ENCODE measurements around the gene SOX5.

The SOX5 gene

DNA sequence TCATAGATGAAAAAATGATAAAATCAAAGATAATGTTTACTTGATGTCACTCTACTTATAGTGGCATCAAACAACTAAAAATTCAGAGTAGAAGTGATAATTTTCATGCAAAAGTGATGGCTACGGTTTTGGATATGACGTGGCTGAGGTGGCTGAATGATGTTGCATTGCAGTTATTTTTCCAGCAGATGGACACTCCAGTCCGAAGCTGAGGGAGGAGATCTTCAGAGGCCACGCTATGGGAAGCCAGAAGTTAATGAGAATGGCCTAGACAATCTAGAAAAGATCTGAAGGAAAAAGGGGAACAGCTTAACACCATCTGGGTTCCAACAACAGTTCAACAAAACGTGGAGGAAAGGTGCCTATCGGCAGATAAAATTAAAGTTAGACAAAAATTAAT is 279.8 kb downstream of the SOX5 start:
- no peak for DNase-seq

DNA sequence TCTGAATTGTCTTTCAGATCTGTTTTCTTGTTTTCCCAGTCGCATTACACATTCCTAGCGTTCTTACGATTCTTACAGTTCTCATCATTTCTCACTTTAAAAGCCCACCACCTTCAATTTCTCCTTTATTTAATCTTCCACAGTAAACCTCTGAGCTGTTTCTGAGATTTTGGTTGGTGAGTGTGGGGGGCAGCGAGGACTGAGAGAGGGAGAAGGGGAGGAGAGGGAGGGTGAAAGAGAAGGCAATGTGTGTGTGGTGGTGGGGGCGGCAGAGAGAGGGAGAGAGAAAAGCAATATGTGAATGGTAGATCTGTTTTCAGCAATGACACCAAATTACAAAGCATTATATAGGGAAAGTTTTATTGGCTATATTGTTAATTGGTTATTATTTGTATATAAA is 282.6 kb downstream of the SOX5 start:
- no peak for DNase-seq

DNA sequence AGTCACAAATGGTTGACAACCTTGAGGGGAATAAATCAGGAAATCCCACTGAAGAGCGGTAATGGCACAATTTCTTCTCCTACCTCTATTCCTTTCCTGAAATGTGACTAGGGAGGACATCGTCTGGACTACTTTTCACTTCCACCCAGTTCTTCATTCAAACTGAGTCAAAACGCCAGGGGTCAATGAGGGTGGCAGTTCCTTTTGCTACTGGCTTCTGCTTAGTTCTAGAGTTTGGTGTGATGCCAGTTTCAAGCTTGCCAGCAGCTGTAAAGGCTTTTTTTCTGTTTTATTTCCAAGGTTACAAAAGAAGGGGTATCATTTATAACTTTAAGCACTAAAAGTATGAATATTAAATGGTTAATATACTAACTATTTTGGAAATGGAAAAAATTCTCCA is 286.5 kb downstream of the SOX5 start:
- DNase-seq: no peak

DNA sequence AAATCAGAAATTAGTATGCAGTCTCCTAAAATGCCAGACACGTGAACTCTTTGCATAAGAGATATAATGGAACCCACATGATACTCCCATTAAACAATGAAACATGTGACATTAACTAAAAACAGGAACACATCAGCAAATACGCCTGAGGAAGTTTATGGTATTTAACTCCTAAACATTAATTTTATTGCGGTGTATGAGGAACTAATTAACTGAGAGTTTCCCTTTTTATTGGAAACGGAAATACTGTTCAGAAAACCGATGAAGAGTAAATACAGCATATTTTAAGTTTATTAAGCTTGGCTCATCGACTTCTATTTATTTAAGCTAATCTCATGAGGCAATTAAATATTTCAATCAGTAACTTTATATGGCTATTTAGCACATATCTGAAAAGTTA is 290.3 kb downstream of the SOX5 start:
- DNase-seq: no peak

- DNase-seq: no peak
Observed at GRCh38 chr12:23657598-23657997, 291.9 kb downstream of the SOX5 start.

- no peak for DNase-seq
Observed at GRCh38 chr12:23655884-23656283, 293.6 kb downstream of the SOX5 start.

DNA sequence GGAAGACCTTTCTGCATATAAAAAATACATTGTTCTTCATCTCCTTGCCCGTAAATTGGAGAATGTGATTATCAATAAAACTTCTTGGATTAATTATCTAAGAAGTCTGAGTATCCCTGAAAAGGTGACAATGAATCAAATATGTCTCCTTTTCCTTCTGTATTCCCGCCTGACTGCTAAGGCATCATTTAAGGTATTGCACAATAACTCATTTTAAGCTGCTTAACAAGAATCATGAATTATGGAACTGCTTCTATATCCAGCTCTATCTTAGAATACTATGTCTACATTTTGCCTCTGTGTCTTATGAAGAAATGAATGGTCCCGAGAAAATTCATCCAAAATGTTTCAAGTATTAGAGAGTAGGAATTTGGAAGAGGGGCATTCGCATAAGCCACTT is 294.4 kb downstream of the SOX5 start:
- no peak for DNase-seq

- DNase-seq: no peak
Observed at GRCh38 chr12:23648546-23648945, 300.9 kb downstream of the SOX5 start.

- no peak for DNase-seq
Observed at GRCh38 chr12:23640754-23641153, 308.7 kb downstream of the SOX5 start.

GRCh38 chr12:23634344-23634743 is 315.1 kb downstream of the SOX5 start:
- DNase-seq: no peak

GRCh38 chr12:23631786-23632377 is 317.6 kb downstream of the SOX5 start:
- no peak for DNase-seq

DNA sequence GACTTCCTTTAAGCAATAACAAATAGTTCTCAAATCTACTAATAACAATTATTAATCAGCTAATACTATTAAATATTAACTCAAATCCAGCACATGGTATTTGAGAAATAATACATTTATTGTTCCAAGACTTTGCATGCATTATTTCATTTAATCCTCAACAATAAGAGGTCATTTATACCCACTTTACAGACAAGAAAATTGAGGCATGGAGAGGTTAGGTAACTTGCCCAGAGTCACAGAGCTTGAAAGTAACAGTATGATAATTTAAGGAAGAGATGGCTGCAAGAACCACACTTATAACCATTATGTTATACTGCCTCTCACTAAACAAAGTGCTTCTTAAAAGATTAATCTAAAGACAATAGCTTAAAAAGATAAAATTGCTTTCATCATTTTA is 318.9 kb downstream of the SOX5 start:
- DNase-seq: no peak

DNA sequence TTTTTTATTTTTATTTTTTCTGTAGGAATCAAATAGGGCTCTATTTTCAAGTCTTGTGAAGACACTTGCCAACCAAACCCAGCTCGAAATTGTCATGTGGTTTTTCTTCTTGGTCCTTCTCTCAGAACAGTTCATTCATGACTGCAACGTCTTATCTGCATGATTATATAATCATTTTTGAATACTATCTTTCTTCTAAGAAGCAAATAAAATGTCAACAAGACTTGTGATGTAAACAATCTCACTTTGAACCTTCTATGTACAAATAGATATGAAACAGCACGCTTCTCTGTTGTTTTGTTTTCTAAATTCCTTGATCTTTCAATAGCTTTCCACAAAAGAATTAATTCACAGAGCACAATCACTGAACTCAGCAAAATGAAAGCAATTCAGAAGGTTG is 320.7 kb downstream of the SOX5 start:
- DNase-seq: no peak

- DNase-seq: no peak
Observed at GRCh38 chr12:23626791-23627190, 322.7 kb downstream of the SOX5 start.

GRCh38 chr12:23621900-23622299 is 327.6 kb downstream of the SOX5 start:
- DNase-seq: no peak

DNA sequence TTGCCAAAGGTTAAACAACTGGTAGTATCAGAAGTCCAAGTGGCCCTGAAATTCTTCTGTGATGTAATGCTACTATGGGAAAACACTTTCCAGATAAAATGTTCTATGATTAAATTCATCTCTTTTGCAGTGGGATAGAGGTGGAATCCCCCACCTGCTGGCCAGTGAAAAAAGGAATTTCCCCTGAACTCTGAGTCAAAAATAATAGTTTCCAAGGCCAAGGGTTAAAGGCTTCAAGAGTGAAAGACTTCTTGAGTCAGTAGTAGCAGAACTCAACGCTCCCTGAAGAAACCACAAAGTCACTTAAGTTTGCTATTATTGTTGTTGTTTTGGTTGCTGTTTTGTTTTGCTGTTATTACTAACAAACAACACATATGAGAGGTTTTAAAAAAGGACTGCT is 330.8 kb downstream of the SOX5 start:
- DNase-seq: no peak

DNA sequence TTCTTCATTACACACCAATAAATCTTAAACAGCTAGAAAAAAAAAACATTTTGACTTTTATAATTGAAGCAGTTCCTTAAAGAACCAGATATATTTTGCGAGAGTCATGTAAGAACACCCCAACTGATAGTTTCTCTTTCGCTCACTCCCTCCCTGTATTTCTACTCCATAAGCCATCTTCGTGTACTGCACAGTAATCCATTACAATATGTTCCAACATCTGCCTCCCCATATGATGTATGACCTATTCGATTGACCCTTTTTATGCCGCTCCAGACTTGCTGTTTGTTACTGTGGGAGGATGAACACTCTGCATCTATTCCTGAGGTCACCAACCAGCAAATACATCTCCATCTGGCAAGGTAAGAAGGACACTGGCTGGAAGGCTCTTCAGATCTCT is 331.7 kb downstream of the SOX5 start:
- no peak for DNase-seq

GRCh38 chr12:23614280-23614679 is 335.2 kb downstream of the SOX5 start:
- DNase-seq: no peak

GRCh38 chr12:23611320-23611719 is 338.1 kb downstream of the SOX5 start:
- DNase-seq: no peak

DNA sequence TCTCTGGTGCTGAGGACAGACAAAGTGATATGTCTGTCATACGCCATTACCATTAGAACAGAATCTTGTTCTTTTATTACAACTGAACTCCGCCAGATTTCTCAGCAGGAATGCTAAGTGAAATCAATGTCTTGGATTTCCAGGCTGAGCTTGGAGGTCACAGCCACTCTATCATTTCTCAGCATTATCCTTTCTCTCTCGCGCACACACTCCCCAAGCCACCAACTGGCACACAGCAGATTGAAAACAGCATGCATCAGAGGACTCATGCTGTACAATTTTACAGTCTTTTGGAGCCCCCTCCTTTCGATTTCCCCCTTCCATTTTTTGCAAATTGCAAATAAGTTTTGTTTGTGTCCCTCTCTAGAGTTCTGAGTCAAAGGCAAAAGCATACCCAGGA is 348.6 kb downstream of the SOX5 start:
- no peak for DNase-seq

DNA sequence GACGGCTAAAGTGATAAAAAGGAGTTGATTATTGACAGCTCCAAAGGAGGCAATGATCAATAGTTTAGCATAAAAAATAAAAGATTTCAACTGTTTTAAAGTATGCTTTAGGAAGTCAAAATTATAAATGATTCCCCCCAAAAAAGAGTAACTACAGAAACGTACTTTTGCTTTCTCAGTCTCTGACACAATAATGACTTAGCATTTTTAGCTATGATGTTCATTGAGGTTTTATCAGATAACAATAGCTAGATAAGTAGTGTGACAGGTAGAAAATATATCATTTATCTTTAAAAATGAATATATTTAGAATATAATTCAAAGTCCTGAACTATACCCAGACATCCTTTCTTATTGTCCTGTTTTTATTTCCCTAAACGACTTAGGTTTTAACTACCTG is 352.9 kb downstream of the SOX5 start:
- no peak for DNase-seq

- no peak for DNase-seq
Observed at GRCh38 chr12:23587833-23588559, 361.5 kb downstream of the SOX5 start.

DNA sequence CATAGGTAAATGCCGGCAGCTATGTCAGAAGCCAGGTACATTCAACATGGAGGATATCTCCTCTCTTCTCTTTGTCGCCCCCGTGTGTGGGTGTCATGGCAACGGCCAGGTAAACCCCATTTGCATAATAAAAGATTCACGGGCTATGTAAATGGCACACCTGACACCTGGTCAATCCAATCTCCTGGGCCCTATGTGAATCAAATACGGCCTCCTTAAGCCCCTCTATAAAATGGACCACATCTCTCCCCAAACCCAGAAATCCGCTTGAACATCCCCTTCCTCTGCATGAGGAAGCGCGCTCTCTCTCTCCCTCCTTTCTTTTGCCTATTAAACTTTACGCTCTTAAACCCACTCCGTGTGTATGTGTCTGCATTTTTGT is 363.7 kb downstream of the SOX5 start:
- DNase-seq: no peak

GRCh38 chr12:23585156-23585781 is 364.2 kb downstream of the SOX5 start:
- DNase-seq: no peak

- no peak for DNase-seq
Observed at GRCh38 chr12:23581913-23582312, 367.6 kb downstream of the SOX5 start.
